Measurements from ENCODE around the gene LRRK2.

GRCh38 chr12:40175489-40175888, 49.3 kb upstream of the LRRK2 start:
- TF ChIP-seq REST (IDR thresholded peaks at IDR 0.05; ENCODE audit: insufficient read depth in 1 of 2, low read depth in 2 of 2, low read length in 2 of 2), result no peak
- no peak for TF ChIP-seq POLR2AphosphoS5 (IDR thresholded peaks at IDR 0.05; ENCODE audit: low read depth, low read length)
- no peak for TF ChIP-seq TAF1 (IDR thresholded peaks at IDR 0.05; ENCODE audit: borderline replicate concordance, insufficient read depth, low read length)
- no peak for TF ChIP-seq FOXP2 (optimal IDR thresholded peaks at IDR 0.05; ENCODE audit: borderline replicate concordance, extremely low read depth, extremely low read length, insufficient read depth)
- no peak for TF ChIP-seq SIN3A (IDR thresholded peaks at IDR 0.05; ENCODE audit: borderline replicate concordance, insufficient read depth, low read length)
